ENCODE data around the gene TUBB4B.

DNA sequence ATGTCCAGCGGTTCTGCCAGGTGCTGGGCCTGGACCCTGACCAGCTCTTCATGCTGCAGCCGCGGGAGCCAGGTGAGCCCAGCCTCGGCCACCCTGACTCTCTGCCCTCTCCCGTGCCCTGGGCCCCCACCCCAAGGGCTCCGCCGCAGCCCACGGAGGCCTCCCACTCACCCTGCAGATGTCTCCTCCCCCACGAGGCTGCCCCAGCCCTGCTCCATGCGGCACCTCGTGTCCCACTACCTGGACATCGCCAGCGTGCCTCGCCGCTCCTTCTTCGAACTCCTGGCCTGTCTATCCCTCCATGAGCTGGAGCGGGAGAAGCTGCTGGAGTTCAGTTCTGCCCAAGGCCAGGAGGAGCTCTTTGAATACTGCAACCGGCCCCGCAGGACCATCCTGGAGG, 26.5 kb upstream of the TUBB4B start:
- TF ChIP-seq, protein P1, sequence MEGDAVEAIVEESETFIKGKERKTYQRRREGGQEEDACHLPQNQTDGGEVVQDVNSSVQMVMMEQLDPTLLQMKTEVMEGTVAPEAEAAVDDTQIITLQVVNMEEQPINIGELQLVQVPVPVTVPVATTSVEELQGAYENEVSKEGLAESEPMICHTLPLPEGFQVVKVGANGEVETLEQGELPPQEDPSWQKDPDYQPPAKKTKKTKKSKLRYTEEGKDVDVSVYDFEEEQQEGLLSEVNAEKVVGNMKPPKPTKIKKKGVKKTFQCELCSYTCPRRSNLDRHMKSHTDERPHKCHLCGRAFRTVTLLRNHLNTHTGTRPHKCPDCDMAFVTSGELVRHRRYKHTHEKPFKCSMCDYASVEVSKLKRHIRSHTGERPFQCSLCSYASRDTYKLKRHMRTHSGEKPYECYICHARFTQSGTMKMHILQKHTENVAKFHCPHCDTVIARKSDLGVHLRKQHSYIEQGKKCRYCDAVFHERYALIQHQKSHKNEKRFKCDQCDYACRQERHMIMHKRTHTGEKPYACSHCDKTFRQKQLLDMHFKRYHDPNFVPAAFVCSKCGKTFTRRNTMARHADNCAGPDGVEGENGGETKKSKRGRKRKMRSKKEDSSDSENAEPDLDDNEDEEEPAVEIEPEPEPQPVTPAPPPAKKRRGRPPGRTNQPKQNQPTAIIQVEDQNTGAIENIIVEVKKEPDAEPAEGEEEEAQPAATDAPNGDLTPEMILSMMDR (IDR thresholded peaks at IDR 0.05) = no peak
- no peak for TF ChIP-seq RFX5 (IDR thresholded peaks at IDR 0.05)
- no peak for TF ChIP-seq RAD21 (conservative IDR thresholded peaks at IDR 0.05 in 1 of 2, IDR thresholded peaks at IDR 0.05 in 1 of 2)
- no peak for TF ChIP-seq POLR2A (IDR thresholded peaks at IDR 0.05; ENCODE audit: low read length)
- TF ChIP-seq CBX2 (IDR thresholded peaks at IDR 0.05; ENCODE audit: borderline replicate concordance, low read depth) = no peak
- TF ChIP-seq EP300 (IDR thresholded peaks at IDR 0.05) = no peak
- no peak for TF ChIP-seq BHLHE40 (IDR thresholded peaks at IDR 0.05; ENCODE audit: low read depth, low read length)
- TF ChIP-seq KDM1A (IDR thresholded peaks at IDR 0.05; ENCODE audit: low read depth) = no peak
- TF ChIP-seq JUN (IDR thresholded peaks at IDR 0.05) = no peak
- no peak for TF ChIP-seq SREBF2 (IDR thresholded peaks at IDR 0.05)

Data from A549 (cell line).